Mesenchymal stem cell (in vitro differentiated cells and primary cell): Measurements from ENCODE around the gene ACTA2.

Experiments used
- DNase-seq: peaks from one replicate; pipeline ENCODE4 v3.0.0-alpha.2; 2013
- H2AFZ ChIP-seq: one replicate; pipeline ENCODE4 v1.6.1; 2013; ENCODE audit warnings: low read depth, mild to moderate bottlenecking, control low read depth, inconsistent platforms, low read length, moderate library complexity
- H2AK5ac ChIP-seq: 2 replicates; pipeline ENCODE4 v1.6.1; 2013; ENCODE audit warnings: low read length, moderate library complexity, mild to moderate bottlenecking, inconsistent platforms; ENCODE audit not compliant: severe bottlenecking
- H2BK120ac ChIP-seq: one replicate; pipeline ENCODE4 v1.6.1; 2013; ENCODE audit warnings: low read depth, mild to moderate bottlenecking, inconsistent platforms, low read length, moderate library complexity
- H2BK12ac ChIP-seq, 2 experiments: one replicate each; pipeline ENCODE4 v1.6.1; 2013; ENCODE audit warnings: inconsistent platforms in 2 of 2, low read length in 2 of 2, mild to moderate bottlenecking in 2 of 2, moderate library complexity in 2 of 2, control low read depth in 1 of 2
- H2BK15ac ChIP-seq: one replicate; pipeline ENCODE4 v1.6.1; 2013; ENCODE audit warnings: mild to moderate bottlenecking, low read depth, inconsistent platforms; ENCODE audit not compliant: poor library complexity, severe bottlenecking
- H2BK5ac ChIP-seq: 2 replicates; pipeline ENCODE4 v1.6.1; 2013; ENCODE audit warnings: low read depth, mild to moderate bottlenecking, low read length, control low read depth, inconsistent platforms; ENCODE audit not compliant: poor library complexity, severe bottlenecking
- H3K14ac ChIP-seq, 2 experiments: one replicate each; pipeline ENCODE4 v1.6.1; 2013; ENCODE audit warnings: inconsistent platforms in 2 of 2, low read length in 2 of 2, control low read depth in 1 of 2, mild to moderate bottlenecking in 1 of 2, moderate library complexity in 1 of 2
- H3K18ac ChIP-seq, 2 experiments: one replicate each; pipeline ENCODE4 v1.6.1; 2013; ENCODE audit warnings: inconsistent platforms in 2 of 2, low read length in 2 of 2, control low read depth in 1 of 2, low read depth in 1 of 2, mild to moderate bottlenecking in 1 of 2
- H3K23ac ChIP-seq, 2 experiments: one replicate each; pipeline ENCODE4 v1.6.1; 2013; ENCODE audit warnings: inconsistent platforms in 2 of 2, low read length in 2 of 2, mild to moderate bottlenecking in 2 of 2, moderate library complexity in 2 of 2, control low read depth in 1 of 2
- H3K27ac ChIP-seq: 2 replicates; pipeline ENCODE4 v1.5.1; 2013; ENCODE audit warnings: mild to moderate bottlenecking, moderate library complexity, low read length, control low read depth, inconsistent platforms; ENCODE audit not compliant: poor library complexity, severe bottlenecking
- H3K27me3 ChIP-seq, 2 experiments: 2 replicates each; pipeline versions ENCODE4 v1.6.1 to v1.7.0; 2013; ENCODE audit warnings: low read length in 2 of 2, mild to moderate bottlenecking in 2 of 2, moderate library complexity in 2 of 2, control low read depth in 1 of 2, inconsistent platforms in 1 of 2; ENCODE audit not compliant: control insufficient read depth in 1 of 2, insufficient read depth in 1 of 2
- H3K36me3 ChIP-seq, 2 experiments: 2 replicates each; pipeline versions ENCODE4 v1.6.1 to v1.7.0; 2013; ENCODE audit warnings: low read length in 2 of 2, control low read depth in 1 of 2, inconsistent platforms in 1 of 2, low read depth in 1 of 2, mild to moderate bottlenecking in 1 of 2; ENCODE audit not compliant: insufficient read depth in 2 of 2, control insufficient read depth in 1 of 2
- H3K4ac ChIP-seq, 2 experiments: one replicate each; pipeline ENCODE4 v1.6.1; 2013; ENCODE audit warnings: inconsistent platforms in 2 of 2, low read length in 2 of 2, mild to moderate bottlenecking in 2 of 2, moderate library complexity in 2 of 2, control low read depth in 1 of 2, low read depth in 1 of 2
- H3K4me1 ChIP-seq: 2 replicates; pipeline ENCODE4 v1.6.1; 2013; ENCODE audit warnings: low read depth, low read length, control low read depth; ENCODE audit not compliant: control insufficient read depth, insufficient read depth
- H3K4me2 ChIP-seq: 2 replicates; pipeline ENCODE4 v1.6.1; 2013; ENCODE audit warnings: low read length, mild to moderate bottlenecking, inconsistent platforms; ENCODE audit not compliant: poor library complexity, severe bottlenecking
- H3K4me3 ChIP-seq, 2 experiments: 2 replicates each; pipeline versions ENCODE4 v1.5.1 to v1.7.0; 2013; ENCODE audit warnings: low read length in 2 of 2, mild to moderate bottlenecking in 2 of 2, control low read depth in 1 of 2, low read depth in 1 of 2; ENCODE audit not compliant: insufficient read depth in 1 of 2
- H3K79me1 ChIP-seq: replicated peaks from 2 replicates; pipeline ENCODE4 v1.6.1; 2013; ENCODE audit warnings: mild to moderate bottlenecking, control low read depth, low read length, inconsistent platforms; ENCODE audit not compliant: poor library complexity, severe bottlenecking
- H3K9ac ChIP-seq: 2 replicates; pipeline ENCODE4 v1.7.0; 2013; ENCODE audit warnings: mild to moderate bottlenecking, low read length, moderate library complexity
- H3K9me3 ChIP-seq: 2 replicates; pipeline ENCODE4 v1.7.0; 2013; ENCODE audit warnings: mild to moderate bottlenecking, low read length; ENCODE audit not compliant: control insufficient read depth
- H4K8ac ChIP-seq: one replicate; pipeline ENCODE4 v1.6.1; 2013; ENCODE audit warnings: inconsistent platforms, mild to moderate bottlenecking, low read length, moderate library complexity
- H4K91ac ChIP-seq: one replicate; pipeline ENCODE4 v1.6.1; 2013; ENCODE audit warnings: mild to moderate bottlenecking, low read length, inconsistent platforms
- WGBS: methylation state at CpG from one replicate; pipeline ENCODE4 v1.1.7; 2013; ENCODE audit warnings: mixed read lengths; 5-methylcytosine and 5-hydroxymethylcytosine counted together

Gene ACTA2

DNA sequence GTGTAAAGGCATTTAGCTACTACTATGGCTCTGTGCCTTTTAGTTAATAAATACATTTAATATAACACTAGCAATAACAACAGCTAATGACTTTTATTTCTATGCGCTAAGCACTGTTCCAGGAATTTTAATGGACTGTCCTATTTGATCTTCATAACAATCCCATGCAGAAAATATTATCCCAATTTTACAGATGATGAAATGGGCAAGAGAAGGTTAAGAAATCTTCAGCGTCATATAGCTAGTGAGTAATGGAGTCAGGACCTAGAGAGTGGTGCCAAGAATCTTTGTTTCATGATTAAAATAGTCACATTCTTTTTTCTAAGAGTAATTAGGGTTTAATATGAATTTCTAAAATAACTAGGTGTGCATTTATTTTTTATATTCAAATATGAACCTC, 32.4 kb downstream of the ACTA2 start:
- Histone ChIP-seq H2AK5ac (no peak overlapping the region), H3K36me3 (peaks cover 8 to 68% of the 10 kb centered on the region in 2 experiments), H3K4me2 (no peak overlapping the region), H3K18ac (no peak overlapping the region), H3K14ac (no peak overlapping the region), H3K4me1 (peaks cover 3% of the 10 kb centered on the region), H4K8ac (no peak overlapping the region), H2BK5ac (no peak overlapping the region), H2AFZ (no peak overlapping the region), H3K79me1 (peaks cover 2% of the 10 kb centered on the region), H2BK120ac (no peak overlapping the region), H3K9ac (no peak overlapping the region), H3K27me3 (no peaks in the 10 kb centered on the region), H3K4me3 (no peak overlapping the region), H3K4ac (no peak overlapping the region), H4K91ac (no peak overlapping the region), H2BK15ac (no peak overlapping the region), H3K23ac (no peak overlapping the region), H3K9me3 (no peaks in the 10 kb centered on the region), H3K27ac (no peak overlapping the region), H2BK12ac (no peak overlapping the region)
- WGBS = 50% methylated on average over 2 of the region's 2 CpGs
- no peak for DNase-seq

DNA sequence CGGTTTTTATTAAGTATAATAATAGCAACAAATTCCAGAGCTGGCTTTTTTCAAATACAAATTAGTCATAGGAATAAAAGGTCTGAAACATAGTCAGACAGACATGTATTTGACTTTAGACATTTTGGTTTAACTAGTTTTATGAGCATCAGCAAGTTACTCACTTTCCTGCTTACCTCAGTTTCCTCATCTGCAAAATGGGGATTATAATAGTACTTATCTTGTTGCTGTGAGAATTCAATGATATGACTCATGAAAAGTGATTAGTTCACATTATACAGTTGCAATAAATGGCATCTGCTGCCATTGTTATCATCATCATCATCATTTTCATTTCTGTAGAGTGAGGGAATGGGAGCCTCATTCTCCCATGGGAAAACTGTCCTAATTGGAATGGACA, 33.5 kb downstream of the ACTA2 start:
- DNase-seq = no peak
- H3K14ac ChIP-seq = no peak overlapping the region

DNA sequence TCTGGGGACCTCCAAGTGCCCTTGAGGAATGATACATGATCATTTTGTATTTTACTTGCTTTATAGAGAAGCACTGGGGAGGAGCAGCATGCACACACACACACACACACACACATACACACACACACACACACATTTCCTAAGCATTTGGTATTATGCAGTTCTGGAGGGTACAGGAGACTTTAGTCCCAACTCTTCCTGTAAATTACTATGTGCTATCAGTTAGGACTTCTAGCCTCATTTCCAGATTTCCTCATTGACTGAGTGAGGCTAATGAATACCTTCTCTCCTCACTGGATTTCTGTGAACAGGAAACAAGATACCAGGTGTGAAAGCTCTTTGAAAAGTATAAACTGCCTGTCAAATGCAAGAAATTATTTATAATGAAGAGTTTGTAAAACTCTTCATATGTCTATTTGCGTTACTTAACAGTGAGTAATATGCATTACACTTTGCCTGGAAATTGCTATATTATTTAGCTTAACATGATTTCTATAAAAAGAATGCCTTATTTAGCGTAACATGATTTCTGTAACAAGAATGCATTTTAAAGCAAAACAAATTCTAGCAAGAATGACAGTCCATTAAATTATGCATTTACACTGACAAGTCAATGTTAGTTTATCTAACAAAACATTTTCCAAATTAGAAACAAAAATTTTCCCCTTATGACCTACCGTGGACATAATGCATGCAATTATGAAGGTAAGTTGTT, 34.2 kb downstream of the ACTA2 start:
- Histone ChIP-seq H3K4me2 (no peak overlapping the region), H3K36me3 (peaks cover 8 to 58% of the 10 kb centered on the region in 2 experiments), H2AK5ac (no peak overlapping the region), H3K9ac (no peak overlapping the region), H3K9me3 (no peaks in the 10 kb centered on the region), H4K91ac (no peak overlapping the region), H3K79me1 (peaks cover 2% of the 10 kb centered on the region), H3K23ac (no peak overlapping the region), H2BK15ac (no peak overlapping the region), H2BK5ac (no peak overlapping the region), H2BK12ac (no peak overlapping the region), H3K4me3 (no peak overlapping the region), H3K27me3 (no peaks in the 10 kb centered on the region), H4K8ac (no peak overlapping the region), H3K4me1 (peaks cover 3% of the 10 kb centered on the region), H3K14ac (no peak overlapping the region), H3K4ac (no peak overlapping the region), H3K18ac (no peak overlapping the region), H3K27ac (no peak overlapping the region), H2AFZ (no peak overlapping the region), H2BK120ac (no peak overlapping the region)
- DNase-seq = no peak
- WGBS = 100% methylated on average over 2 of the region's 3 CpGs

More for the DNA sequence above, 33.5 kb downstream of the ACTA2 start:
- Histone ChIP-seq H3K36me3 (peaks cover 8 to 60% of the 10 kb centered on the region in 2 experiments), H3K4me1 (peaks cover 3% of the 10 kb centered on the region), H2BK5ac (no peak overlapping the region), H2AFZ (no peak overlapping the region), H3K4me3 (no peak overlapping the region), H3K4ac (no peak overlapping the region), H3K27me3 (no peaks in the 10 kb centered on the region), H3K9me3 (no peaks in the 10 kb centered on the region), H4K8ac (no peak overlapping the region), H2BK12ac (no peak overlapping the region), H3K27ac (no peak overlapping the region), H2AK5ac (no peak overlapping the region), H3K79me1 (peaks cover 2% of the 10 kb centered on the region), H4K91ac (no peak overlapping the region), H2BK15ac (no peak overlapping the region), H2BK120ac (no peak overlapping the region), H3K23ac (no peak overlapping the region), H3K9ac (no peak overlapping the region), H3K18ac (no peak overlapping the region), H3K4me2 (no peak overlapping the region)
- WGBS = no CpG with 5 or more reads among the region's 1 CpG

DNA sequence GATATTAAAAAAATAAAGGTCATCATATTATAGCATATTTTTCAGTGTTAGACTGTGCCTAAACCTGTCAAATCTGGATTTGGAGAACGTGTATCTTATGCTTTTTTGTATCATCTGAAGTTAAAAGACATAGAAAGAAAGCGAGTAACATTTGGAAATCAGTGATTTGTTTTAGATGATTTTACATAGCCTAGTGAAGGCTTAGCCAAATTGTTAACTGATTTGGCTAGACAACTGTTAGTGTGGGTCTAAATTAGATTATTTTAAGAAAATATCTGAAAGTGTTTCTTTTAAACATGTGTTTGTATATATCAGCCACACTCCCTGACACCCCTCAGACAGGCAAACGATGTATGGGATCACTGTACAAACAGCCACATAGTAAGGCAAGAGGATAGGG, 35.6 kb downstream of the ACTA2 start:
- H2BK12ac ChIP-seq = no peak overlapping the region
- no peak overlapping the region for H3K14ac ChIP-seq
- 98% methylated on average over 3 of the region's 3 CpGs for WGBS
- no peak overlapping the region for H2BK5ac ChIP-seq
- no peak overlapping the region for H4K91ac ChIP-seq
- peaks cover 12 to 48% of the 10 kb centered on the region in 2 experiments for H3K36me3 ChIP-seq
- no peak overlapping the region for H3K4me3 ChIP-seq
- no peak for DNase-seq
- no peak overlapping the region for H3K4me2 ChIP-seq
- H3K9me3 ChIP-seq = no peaks in the 10 kb centered on the region
- H2AK5ac ChIP-seq = no peak overlapping the region
- no peaks in the 10 kb centered on the region for H3K27me3 ChIP-seq
- H3K18ac ChIP-seq = no peak overlapping the region
- H3K23ac ChIP-seq = no peak overlapping the region
- peaks cover 2% of the 10 kb centered on the region for H3K79me1 ChIP-seq
- no peak overlapping the region for H2BK120ac ChIP-seq
- H3K4ac ChIP-seq = no peak overlapping the region
- no peak overlapping the region for H2BK15ac ChIP-seq
- H3K9ac ChIP-seq = no peak overlapping the region
- no peak overlapping the region for H4K8ac ChIP-seq
- peaks cover 3% of the 10 kb centered on the region for H3K4me1 ChIP-seq
- H3K27ac ChIP-seq = no peak overlapping the region
- H2AFZ ChIP-seq = no peak overlapping the region
